Activated CD4-positive, CD25-positive, alpha-beta regulatory T cell treated with anti-CD3 and anti-CD28 coated beads, Interleukin-2, amount 50 U/mL, for 24 hours (primary cell): Measurements from ENCODE around the gene HOXA1.

Experiments
- ATAC-seq, 2 donors: fragments of 150-1000 bp; cut with Tn5 transposase; one replicate each; pipeline ENCODE4 v1.10.0; 2021; ENCODE audit warnings: mild to moderate bottlenecking in 1 of 2, moderate library complexity in 1 of 2

The HOXA1 gene

DNA sequence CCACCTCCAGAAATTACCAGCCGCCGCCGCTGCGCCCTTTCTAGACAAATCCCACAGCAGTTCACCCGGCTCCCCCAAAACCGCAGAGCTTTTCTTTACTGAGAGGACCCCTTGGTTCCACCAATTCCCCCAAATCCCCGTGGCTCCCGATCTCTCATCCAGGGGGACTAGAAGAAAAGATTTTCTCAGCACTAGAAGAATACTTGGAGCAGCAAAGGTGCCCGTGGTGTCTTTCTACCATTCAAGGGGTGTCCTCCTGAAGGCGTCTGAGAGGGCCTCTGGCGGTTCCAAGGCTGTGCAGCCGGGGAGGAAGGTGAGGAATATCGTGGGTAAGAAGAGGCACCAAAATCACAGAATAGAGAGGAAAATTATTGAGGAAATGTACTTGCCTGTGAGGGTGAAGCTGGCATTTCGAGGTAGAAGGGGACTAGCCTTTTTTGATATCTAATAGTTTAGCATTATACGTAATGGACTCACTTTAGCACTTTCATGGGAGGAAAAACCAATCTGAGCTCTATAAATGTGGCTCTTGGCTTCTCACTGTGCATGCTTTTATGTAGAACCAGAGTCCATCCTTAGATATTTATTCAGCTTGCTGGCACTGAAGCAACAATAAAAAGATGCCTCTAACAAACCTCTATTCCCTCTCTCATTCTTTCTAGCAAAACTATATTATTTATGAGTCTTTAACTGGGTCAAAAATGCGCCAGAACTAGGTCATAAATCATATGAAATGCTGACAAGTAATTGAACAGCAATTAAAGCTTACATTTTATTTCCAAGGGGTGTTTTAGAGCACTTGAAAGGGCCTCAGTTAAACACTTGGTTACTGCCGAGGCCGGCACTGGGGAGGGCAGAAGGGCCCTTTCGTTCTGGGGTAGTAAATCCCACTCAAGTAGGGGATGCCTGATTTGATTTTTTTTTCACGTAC is 20.5 kb upstream of the HOXA1 start:
- no peak for ATAC-seq

GRCh38 chr7:27115221-27116026 is 19.6 kb upstream of the HOXA1 start:
- no peak for ATAC-seq

DNA sequence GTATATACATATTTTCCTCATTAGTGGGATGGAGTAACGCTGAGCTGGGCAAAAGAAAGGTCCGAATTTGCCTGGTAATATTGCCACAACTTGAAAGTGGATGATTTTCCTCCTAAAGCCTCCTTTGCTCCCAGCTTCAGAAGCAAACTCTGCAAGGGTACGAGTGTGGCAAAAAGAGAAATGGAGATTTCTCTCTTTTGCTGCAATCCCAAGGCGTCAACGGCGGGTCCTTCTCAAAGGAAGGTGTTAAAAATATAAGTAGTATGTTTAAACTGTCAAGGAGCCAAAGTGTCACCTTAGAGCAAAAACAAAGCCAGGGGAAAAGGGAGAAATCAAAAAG is 19.1 kb upstream of the HOXA1 start:
- no peak for ATAC-seq

- ATAC-seq: no peak
Measured at GRCh38 chr7:27113991-27114769, 18.4 kb upstream of the HOXA1 start.

GRCh38 chr7:27112955-27113949 is 17.5 kb upstream of the HOXA1 start:
- ATAC-seq: no peak

- no peak for ATAC-seq
Measured at GRCh38 chr7:27112361-27112760, 16.6 kb upstream of the HOXA1 start.

- no peak for ATAC-seq
Measured at GRCh38 chr7:27111751-27112277, 16.0 kb upstream of the HOXA1 start.

GRCh38 chr7:27111042-27111750 is 15.4 kb upstream of the HOXA1 start:
- no peak for ATAC-seq

DNA sequence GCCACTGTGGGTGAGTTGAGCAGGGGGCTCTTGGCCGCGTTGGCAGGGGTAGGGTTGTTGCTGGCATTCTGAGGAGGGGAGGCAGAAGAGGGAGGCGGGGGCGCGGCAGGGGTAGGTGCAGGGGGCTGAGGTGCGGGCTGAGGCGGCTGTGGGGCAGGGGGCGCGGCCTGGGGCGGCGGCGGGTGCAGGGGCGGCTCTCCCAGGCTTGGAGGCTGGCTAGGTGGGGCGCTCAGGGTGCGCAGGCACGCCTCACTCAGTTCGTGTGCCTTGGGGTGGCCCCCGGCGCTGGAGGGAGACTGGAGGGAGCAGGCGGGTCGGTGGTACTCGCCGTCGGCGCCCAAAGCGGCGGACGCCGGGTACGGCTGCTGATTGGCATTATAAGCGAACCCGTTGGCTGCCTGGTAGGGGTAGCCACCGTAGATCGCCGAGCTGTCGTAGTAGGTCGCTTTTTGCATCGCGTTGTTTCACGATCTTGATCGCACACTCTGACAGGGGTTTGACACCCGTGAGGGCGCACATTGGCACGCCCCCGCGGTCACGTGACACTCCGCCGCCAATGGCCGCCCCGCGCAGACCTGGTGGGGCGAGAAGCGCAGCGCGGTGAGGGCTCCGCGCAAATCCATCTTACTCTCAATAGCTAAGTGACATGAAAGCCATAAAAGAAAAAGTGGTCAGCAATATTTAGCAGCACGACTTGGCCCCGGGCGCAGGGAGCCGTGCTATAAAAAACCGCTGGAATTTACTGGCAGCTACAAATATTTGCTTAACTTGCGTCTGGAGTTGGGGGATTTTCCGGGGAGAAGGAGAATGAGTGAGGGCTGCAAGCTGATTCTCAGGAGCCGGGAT is 14.6 kb upstream of the HOXA1 start:
- no peak for ATAC-seq

GRCh38 chr7:27109466-27110185 is 13.8 kb upstream of the HOXA1 start:
- ATAC-seq: no peak

- no peak for ATAC-seq
Measured at GRCh38 chr7:27108390-27109127, 12.8 kb upstream of the HOXA1 start.

- ATAC-seq: no peak
Measured at GRCh38 chr7:27107391-27108381, 11.9 kb upstream of the HOXA1 start.

DNA sequence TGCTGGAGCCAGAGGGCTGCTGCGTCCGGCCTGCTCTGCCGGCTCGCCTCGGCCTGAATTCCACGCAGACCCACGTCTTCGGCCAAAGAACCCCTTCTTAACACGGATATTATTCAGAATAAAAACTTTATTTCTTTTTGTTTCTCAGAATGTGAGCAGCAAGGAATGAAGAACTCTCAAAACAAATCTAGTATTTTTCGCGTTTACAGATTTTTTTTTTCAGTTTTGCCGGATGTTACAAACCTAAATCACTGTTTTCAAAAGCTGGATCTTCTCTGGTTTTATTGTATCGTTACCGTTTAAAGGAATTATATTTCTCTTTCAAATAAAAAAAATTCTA is 11.1 kb upstream of the HOXA1 start:
- ATAC-seq: no peak

- ATAC-seq: no peak
Measured at GRCh38 chr7:27106181-27106900, 10.5 kb upstream of the HOXA1 start.

GRCh38 chr7:27105301-27106031 is 9.7 kb upstream of the HOXA1 start:
- no peak for ATAC-seq
